Suprapubic skin (tissue), 3 donors: ENCODE measurements around the gene GOLGA6L25.
"Not testable (repeated sequence)": the region's sequence is repeated elsewhere in the genome, so short reads cannot be mapped to it uniquely, and the experiment has no call there.

Source experiments
- POLR2A ChIP-seq, 2 donors: fragments of 450-650 bp; IDR thresholded peaks; one replicate each; pipeline ENCODE4 v1.6.1; 2017; ENCODE audit warnings: antibody characterized with exemption in 2 of 2, mild to moderate bottlenecking in 2 of 2, moderate library complexity in 2 of 2
- TF ChIP-seq, protein P1 (sequence below), 2 donors: fragments of 200-600 bp in 1 of 2; fragments of 450-650 bp in 1 of 2; sonication (generic) in 1 of 2; IDR thresholded peaks; one replicate each; pipeline ENCODE4 v1.5.1; 2016 to 2019; ENCODE audit warnings: antibody characterized with exemption in 2 of 2, mild to moderate bottlenecking in 1 of 2, moderate library complexity in 1 of 2

DNA sequence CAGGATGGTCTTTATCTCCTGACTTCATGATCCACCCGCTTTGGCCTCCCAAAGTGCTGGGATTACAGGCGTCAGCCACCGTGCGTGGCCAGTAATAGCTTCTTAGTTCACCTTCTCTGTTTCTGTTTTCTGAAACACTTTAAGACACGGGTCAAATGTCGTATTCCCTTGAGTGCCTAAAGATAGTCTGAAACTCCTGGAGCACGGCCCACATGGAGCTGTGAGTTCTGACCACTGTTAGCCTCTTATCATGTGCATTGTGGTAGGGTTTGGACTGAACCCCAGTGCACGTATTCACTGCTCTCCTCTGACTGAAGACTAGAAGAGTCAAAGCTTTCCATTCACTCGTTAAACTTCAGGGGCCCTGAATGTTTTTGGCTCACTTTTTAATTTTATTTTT, 48.8 kb downstream of the GOLGA6L25 start:
- not testable (repeated sequence) for TF ChIP-seq POLR2A (IDR thresholded peaks at IDR 0.05)
- TF ChIP-seq, protein P1, sequence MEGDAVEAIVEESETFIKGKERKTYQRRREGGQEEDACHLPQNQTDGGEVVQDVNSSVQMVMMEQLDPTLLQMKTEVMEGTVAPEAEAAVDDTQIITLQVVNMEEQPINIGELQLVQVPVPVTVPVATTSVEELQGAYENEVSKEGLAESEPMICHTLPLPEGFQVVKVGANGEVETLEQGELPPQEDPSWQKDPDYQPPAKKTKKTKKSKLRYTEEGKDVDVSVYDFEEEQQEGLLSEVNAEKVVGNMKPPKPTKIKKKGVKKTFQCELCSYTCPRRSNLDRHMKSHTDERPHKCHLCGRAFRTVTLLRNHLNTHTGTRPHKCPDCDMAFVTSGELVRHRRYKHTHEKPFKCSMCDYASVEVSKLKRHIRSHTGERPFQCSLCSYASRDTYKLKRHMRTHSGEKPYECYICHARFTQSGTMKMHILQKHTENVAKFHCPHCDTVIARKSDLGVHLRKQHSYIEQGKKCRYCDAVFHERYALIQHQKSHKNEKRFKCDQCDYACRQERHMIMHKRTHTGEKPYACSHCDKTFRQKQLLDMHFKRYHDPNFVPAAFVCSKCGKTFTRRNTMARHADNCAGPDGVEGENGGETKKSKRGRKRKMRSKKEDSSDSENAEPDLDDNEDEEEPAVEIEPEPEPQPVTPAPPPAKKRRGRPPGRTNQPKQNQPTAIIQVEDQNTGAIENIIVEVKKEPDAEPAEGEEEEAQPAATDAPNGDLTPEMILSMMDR (IDR thresholded peaks at IDR 0.05), result not testable (repeated sequence)
